Effector CD4-positive, alpha-beta T cell (primary cell): ENCODE data around the gene OR5AP2. TPM values are rescaled to one million over a fixed set of nuclear protein-coding genes. Genes with fewer than 3 reads are reported as not detected.
"Not testable (repeated sequence)": the region's sequence is repeated elsewhere in the genome, so short reads cannot be mapped to it uniquely, and the experiment has no call there.

Experiments used
- DNase-seq: peaks from one replicate; pipeline ENCODE4 v3.0.0-alpha.2; 2020
- total RNA-seq: gene quantifications from one replicate; lab custom pipeline; 2026; lab: John Stamatoyannopoulos, UW

The OR5AP2 gene
- not detected for total RNA-seq

GRCh38 chr11:56642339-56642738, at the start of gene OR5AP2:
Gene OR5AP2, minus strand, starts transcription at chr11:56642439. Its CDS starts 0 bp downstream, at chr11:56642439.
- no peak for DNase-seq

DNA sequence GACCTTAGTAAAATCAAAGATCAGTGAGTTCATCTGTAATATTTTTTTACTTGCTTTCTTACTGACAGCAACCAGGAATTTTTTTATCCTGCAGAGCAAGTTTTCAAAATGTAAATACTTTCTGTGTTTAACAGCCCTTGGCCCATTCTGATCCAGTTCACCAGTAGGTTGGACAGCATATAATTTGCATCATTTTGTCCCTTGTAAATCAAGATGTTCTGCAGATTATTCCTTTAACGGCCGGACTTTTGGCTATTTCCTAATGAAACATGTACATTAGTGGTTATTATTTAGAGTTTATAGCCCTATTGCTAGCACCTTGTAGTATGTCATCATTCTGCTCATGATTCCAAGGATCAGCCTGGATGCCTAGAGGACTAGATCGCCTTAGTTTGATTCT, 48.9 kb upstream of the OR5AP2 start:
- not testable (repeated sequence) for DNase-seq

DNA sequence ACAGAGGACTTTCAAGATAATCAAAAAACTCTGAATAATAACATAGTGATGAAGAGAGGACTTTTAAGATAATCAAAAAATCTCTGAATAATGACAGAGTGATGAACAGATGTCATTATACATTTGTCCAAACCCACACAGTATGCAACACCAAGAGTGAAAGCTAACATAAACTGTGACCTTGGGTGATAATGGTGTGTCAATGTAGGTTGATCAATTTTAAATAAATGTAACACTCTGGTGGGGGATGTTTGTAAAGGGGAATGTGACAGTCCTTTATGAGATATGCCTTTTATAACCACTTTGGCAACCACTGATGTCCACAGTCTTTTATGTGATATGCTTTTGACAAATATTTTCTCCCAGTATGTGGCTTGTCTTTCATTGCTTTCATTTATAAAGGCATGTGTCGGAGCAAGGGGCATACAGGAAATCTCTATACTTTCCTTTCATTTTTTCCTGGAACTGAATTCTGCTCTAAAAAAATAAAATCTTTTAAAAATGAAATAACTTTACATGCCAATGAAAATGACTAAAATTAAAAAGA, 46.4 kb upstream of the OR5AP2 start:
- DNase-seq: no peak

- DNase-seq: no peak
Measured at GRCh38 chr11:56670984-56671383, 28.7 kb upstream of the OR5AP2 start.

- no peak for DNase-seq
Measured at GRCh38 chr11:56663386-56663785, 21.1 kb upstream of the OR5AP2 start, which contains the start of gene OR5AR1. Gene OR5AR1, plus strand, starts transcription at chr11:56663686. Its CDS starts 0 bp downstream, at chr11:56663686.

DNA sequence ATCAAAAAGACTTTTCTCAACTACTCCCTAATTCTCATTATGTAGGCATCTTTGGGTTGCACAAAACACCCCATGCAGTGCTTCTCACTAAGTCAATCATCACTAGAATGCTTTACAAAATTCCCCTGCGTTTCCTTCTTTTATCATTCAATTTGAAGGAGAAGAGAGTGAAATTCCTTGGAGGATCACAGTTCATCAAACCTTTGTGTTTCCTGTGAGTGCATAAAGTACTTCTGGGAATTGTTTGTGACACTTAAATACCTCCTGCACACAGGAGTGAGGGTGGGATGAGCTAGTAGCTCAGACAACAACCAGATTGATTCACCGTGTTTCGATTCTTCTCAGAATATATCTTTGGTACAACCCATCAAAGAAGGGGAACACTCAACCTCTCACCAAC, 17.5 kb upstream of the OR5AP2 start:
- DNase-seq: no peak

DNA sequence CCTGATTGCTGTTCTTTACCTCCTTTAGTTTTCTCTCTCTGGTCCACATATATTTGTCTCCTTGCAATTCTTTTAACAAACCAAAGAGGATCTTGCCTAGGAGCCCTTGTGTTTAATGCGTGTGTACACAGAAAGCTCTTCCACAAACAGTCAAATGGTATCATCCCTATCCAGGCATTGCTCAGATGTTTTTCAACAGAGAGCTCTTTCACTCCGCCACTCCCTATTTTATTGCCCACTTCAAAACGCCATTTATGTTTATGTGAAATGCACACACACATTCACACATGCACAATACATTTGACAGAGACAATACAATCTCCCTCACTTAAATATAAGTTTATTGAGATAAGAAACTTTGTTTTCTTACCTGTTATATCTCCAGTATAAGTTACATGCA, 4.7 kb downstream of the OR5AP2 start:
- no peak for DNase-seq

GRCh38 chr11:56636861-56637260, 5.4 kb downstream of the OR5AP2 start:
- DNase-seq: no peak

DNA sequence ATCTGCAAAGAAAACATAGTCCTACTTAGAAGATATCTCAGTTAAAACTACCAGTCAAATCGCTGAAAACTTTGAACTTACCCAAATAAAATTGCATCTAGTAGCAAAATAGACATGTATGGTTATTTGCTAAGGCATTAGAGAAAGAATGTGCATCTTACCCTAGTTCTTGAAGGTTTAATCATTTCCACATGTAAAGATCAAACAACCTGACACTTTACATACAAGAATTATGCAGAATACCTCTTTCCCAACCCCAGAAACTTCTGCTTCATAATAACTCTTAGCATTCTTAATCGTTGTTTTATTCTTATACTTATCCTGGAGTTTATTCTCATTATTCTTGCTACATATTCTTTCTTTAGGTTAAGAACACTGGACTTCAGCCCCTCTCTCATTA, 9.9 kb downstream of the OR5AP2 start:
- no peak for DNase-seq

DNA sequence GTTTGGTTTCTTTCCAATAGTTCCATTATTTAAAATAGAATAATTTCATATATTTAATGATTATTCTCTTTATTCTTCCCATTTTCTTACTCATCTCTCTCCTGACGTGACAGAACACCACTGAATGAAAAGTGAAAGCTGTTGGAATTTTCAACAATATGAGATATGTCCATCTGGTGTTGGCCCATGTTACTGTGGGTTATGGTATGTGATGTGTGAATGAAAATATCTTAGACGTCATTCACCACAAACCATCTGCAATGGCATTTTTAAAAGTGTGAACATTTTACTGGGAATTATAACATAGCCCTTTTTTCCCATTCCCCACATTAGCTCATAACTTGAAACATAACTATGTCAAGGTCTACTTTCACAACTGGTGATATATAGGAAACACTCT, 16.3 kb downstream of the OR5AP2 start:
- no peak for DNase-seq

GRCh38 chr11:56624661-56625110, 17.6 kb downstream of the OR5AP2 start:
- DNase-seq: no peak

GRCh38 chr11:56611174-56611573, 31.1 kb downstream of the OR5AP2 start:
- no peak for DNase-seq

GRCh38 chr11:56592088-56592717, 50.0 kb downstream of the OR5AP2 start:
- DNase-seq: not testable (repeated sequence)
